B cell (primary cell): Measurements from ENCODE around the gene COG2. TPM values are rescaled to one million over a fixed set of nuclear protein-coding genes. Genes with fewer than 3 reads are reported as not detected.

Experiments used
- ATAC-seq: fragments of 200-7000 bp; cut with Tn5 transposase; one replicate; pipeline ENCODE4 v1.10.0; 2021; ENCODE audit warnings: low read depth, mild to moderate bottlenecking, moderate number of reproducible peaks, moderate library complexity
- CTCF ChIA-PET: fragments of 350-600 bp; sonication (Branson Sonifier 250); formaldehyde crosslinking; loops from one replicate; lab custom pipeline; 2021; ENCODE audit warnings: antibody characterized with exemption, inconsistent platforms; lab: Charles Lee
- POLR2A ChIA-PET: fragments of 350-600 bp; sonication (Branson Sonifier 250); formaldehyde crosslinking; loops from one replicate; lab custom pipeline; 2021; ENCODE audit warnings: antibody characterized with exemption; lab: Charles Lee
- DNase-seq: peaks from one replicate; pipeline ENCODE4 v3.0.0; 2013
- H2AFZ ChIP-seq: 2 replicates; pipeline ENCODE4 v1.6.1; 2012; ENCODE audit warnings: mild to moderate bottlenecking, low read depth, low read length; ENCODE audit not compliant: insufficient read depth, poor library complexity, severe bottlenecking
- H3K27ac ChIP-seq, 2 donors: 1 replicate in 1 of 2; 2 replicates in 1 of 2; pipeline ENCODE4 v1.5.1; 2012 to 2013; ENCODE audit warnings: low read length in 2 of 2, mild to moderate bottlenecking in 2 of 2, moderate library complexity in 1 of 2
- H3K27me3 ChIP-seq, 4 experiments: fragments of 200-600 bp in 1 of 4; sonication (generic) in 1 of 4; replicated peaks in 1 of 4; 1 replicate in 2 of 4; 2 replicates in 2 of 4; pipeline versions ENCODE4 v1.6.1 to v1.7.0; 2013 to 2016; ENCODE audit warnings: low read length in 3 of 4, mild to moderate bottlenecking in 2 of 4, mixed read lengths in 1 of 4, moderate library complexity in 1 of 4; ENCODE audit not compliant: insufficient read depth in 4 of 4, control insufficient read depth in 3 of 4; ENCODE audit errors: control extremely low read depth in 1 of 4
- H3K36me3 ChIP-seq, 2 experiments: replicated peaks in 1 of 2; 1 replicate in 1 of 2; 2 replicates in 1 of 2; pipeline versions ENCODE4 v1.6.1 to v1.7.1; 2013; ENCODE audit warnings: low read length in 1 of 2; ENCODE audit not compliant: insufficient read depth in 2 of 2, control insufficient read depth in 1 of 2; ENCODE audit errors: control extremely low read depth in 1 of 2, extremely low read depth in 1 of 2
- H3K4me1 ChIP-seq, 2 donors: fragments of 200-600 bp in 1 of 2; sonication (generic) in 1 of 2; 1 replicate in 1 of 2; 2 replicates in 1 of 2; pipeline versions ENCODE4 v1.5.1 to v1.6.1; 2013 to 2017; ENCODE audit warnings: low read length in 2 of 2; ENCODE audit not compliant: control insufficient read depth in 2 of 2, insufficient read depth in 2 of 2
- H3K4me2 ChIP-seq: replicated peaks from 2 replicates; pipeline ENCODE3; 2012; ENCODE audit warnings: mild to moderate bottlenecking, low read depth, low read length; ENCODE audit not compliant: poor library complexity, severe bottlenecking
- H3K4me3 ChIP-seq, 5 experiments: fragments of 200-600 bp in 1 of 5; sonication (generic) in 1 of 5; 1 replicate in 3 of 5; 2 replicates in 2 of 5; pipeline versions ENCODE4 v1.5.1 to v1.7.0; 2011 to 2016; ENCODE audit warnings: low read length in 4 of 5, mild to moderate bottlenecking in 4 of 5, low read depth in 2 of 5, control low read depth in 1 of 5, moderate library complexity in 1 of 5; ENCODE audit not compliant: insufficient read depth in 1 of 5; ENCODE audit errors: control extremely low read depth in 1 of 5, extremely low read depth in 1 of 5
- H3K79me2 ChIP-seq: fragments of 200-600 bp; sonication (generic); one replicate; pipeline ENCODE4 v1.6.0; 2016; ENCODE audit warnings: low read length; ENCODE audit not compliant: control insufficient read depth, insufficient read depth
- H3K9ac ChIP-seq: fragments of 200-600 bp; sonication (generic); 2 replicates; pipeline ENCODE4 v1.6.1; 2017; ENCODE audit warnings: mild to moderate bottlenecking, low read length, moderate library complexity
- H3K9me3 ChIP-seq, 3 donors: one replicate each; pipeline versions ENCODE4 v1.6.1 to v1.7.1; 2013; ENCODE audit warnings: low read length in 2 of 3; ENCODE audit not compliant: control insufficient read depth in 2 of 3, insufficient read depth in 1 of 3; ENCODE audit errors: control extremely low read depth in 1 of 3
- H4K20me1 ChIP-seq: 2 replicates; pipeline ENCODE4 v1.6.0; 2012; ENCODE audit warnings: mild to moderate bottlenecking, low read length; ENCODE audit not compliant: insufficient read depth, control insufficient read depth, poor library complexity, severe bottlenecking
- H3K27ac Mint-ChIP-seq: one replicate; pipeline ENCODE4 v1.8.0; 2021; ENCODE audit warnings: mixed read lengths
- H3K27me3 Mint-ChIP-seq: one replicate; pipeline ENCODE4 v1.8.0; 2021; ENCODE audit warnings: mixed read lengths
- H3K4me1 Mint-ChIP-seq: one replicate; pipeline ENCODE4 v1.8.0; 2021; ENCODE audit warnings: mixed read lengths
- H3K4me3 Mint-ChIP-seq: one replicate; pipeline ENCODE4 v1.8.0; 2021; ENCODE audit warnings: mixed read lengths
- H3K9me3 Mint-ChIP-seq: one replicate; pipeline ENCODE4 v1.8.0; 2022; ENCODE audit warnings: mixed read lengths; ENCODE audit not compliant: insufficient read depth
- EZH2 ChIP-seq: IDR thresholded peaks from 2 replicates; pipeline ENCODE4 v1.6.1; 2012; ENCODE audit warnings: borderline replicate concordance, low read depth, mild to moderate bottlenecking, moderate library complexity, low read length; ENCODE audit not compliant: insufficient read depth, poor library complexity, severe bottlenecking
- whole genome bisulfite sequencing: methylation state at CpG from one replicate; pipeline ENCODE4 v1.1.5; 2013; ENCODE audit warnings: missing lambda C conversion rate; ENCODE audit not compliant: insufficient coverage; 5-methylcytosine and 5-hydroxymethylcytosine counted together
- intact Hi-C: fragments of 100-400 bp; cut with micrococcal nuclease; formaldehyde crosslinking; loops from one replicate; pipeline ENCODE4 v1.10.0; 2022
- polyA plus RNA-seq: library from polyadenylated mRNA; depleted of rRNA; stranded (reverse); fragments of >200 nt; gene quantifications from 2 replicates; pipeline ENCODE4 v1.2.3, GENCODE V29; 2012
- total RNA-seq, 2 donors: library from RNA; stranded (reverse); fragments of 120-200 nt in 1 of 2; gene quantifications; 1 replicate in 1 of 2; 2 replicates in 1 of 2; pipeline versions ENCODE4 v1.2.3 to v1.2.4, GENCODE V29; 2013 to 2022
- TF ChIP-seq, protein P1 (sequence below): fragments of 200-600 bp; IDR thresholded peaks from one replicate; pipeline ENCODE4 v1.8.0; 2022; ENCODE audit warnings: antibody characterized with exemption, mild to moderate bottlenecking

Gene COG2
- total and polyA plus RNA-seq, 2 donors (not counting 1 experiment from before 2014, with no cell fraction given), result 17.0 to 42.5 TPM

DNA sequence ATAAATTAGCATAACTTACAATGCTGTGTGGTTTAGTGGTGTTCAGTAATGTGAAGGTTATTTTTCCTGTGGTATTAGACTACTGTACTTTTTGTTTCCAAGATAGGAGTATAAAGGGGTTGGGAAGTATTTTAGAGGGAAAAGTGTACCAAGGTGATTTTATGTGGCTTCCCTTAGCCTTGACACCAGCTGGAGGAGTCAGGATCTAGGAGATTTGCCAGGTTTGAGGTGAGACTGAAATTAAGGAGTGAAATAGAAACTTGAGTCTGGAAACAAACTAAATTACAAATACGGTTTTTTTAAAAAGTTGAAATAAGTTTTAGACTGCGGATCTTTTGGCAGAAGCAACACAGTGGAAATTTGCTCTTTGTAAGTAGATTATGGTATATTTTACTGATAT lies 32.3 kb downstream of the COG2 start:
- H3K36me3 ChIP-seq, result peaks cover 5 to 86% of the 10 kb centered on the region in 2 experiments
- intact Hi-C loops, result no loop called here
- Mint-ChIP-seq H3K9me3 (no peaks in the 10 kb centered on the region), H3K4me1 (no peaks in the 10 kb centered on the region), H3K27me3 (no peaks in the 10 kb centered on the region), H3K4me3 (no peak overlapping the region), H3K27ac (no peak overlapping the region)
- no peak for TF ChIP-seq EZH2
- TF ChIP-seq, protein P1, sequence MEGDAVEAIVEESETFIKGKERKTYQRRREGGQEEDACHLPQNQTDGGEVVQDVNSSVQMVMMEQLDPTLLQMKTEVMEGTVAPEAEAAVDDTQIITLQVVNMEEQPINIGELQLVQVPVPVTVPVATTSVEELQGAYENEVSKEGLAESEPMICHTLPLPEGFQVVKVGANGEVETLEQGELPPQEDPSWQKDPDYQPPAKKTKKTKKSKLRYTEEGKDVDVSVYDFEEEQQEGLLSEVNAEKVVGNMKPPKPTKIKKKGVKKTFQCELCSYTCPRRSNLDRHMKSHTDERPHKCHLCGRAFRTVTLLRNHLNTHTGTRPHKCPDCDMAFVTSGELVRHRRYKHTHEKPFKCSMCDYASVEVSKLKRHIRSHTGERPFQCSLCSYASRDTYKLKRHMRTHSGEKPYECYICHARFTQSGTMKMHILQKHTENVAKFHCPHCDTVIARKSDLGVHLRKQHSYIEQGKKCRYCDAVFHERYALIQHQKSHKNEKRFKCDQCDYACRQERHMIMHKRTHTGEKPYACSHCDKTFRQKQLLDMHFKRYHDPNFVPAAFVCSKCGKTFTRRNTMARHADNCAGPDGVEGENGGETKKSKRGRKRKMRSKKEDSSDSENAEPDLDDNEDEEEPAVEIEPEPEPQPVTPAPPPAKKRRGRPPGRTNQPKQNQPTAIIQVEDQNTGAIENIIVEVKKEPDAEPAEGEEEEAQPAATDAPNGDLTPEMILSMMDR, result no peak
- H3K9me3 ChIP-seq, result no peaks in the 10 kb centered on the region
- CTCF ChIA-PET, result no interaction called here
- no peaks in the 10 kb centered on the region for H4K20me1 ChIP-seq
- DNase-seq (no peak), ATAC-seq (no peak)
- H3K9ac ChIP-seq, result no peak overlapping the region
- H3K4me2 ChIP-seq, result no peak overlapping the region
- POLR2A ChIA-PET, result no interaction called here
- no peaks in the 10 kb centered on the region for H3K4me1 ChIP-seq
- no peak overlapping the region for H3K27ac ChIP-seq
- H3K27me3 ChIP-seq, result no peaks in the 10 kb centered on the region
- H3K4me3 ChIP-seq, result no peak overlapping the region
- no CpG with 5 or more reads among the region's 2 CpGs for WGBS
- no peaks in the 10 kb centered on the region for H3K79me2 ChIP-seq
- H2AFZ ChIP-seq, result no peak overlapping the region

DNA sequence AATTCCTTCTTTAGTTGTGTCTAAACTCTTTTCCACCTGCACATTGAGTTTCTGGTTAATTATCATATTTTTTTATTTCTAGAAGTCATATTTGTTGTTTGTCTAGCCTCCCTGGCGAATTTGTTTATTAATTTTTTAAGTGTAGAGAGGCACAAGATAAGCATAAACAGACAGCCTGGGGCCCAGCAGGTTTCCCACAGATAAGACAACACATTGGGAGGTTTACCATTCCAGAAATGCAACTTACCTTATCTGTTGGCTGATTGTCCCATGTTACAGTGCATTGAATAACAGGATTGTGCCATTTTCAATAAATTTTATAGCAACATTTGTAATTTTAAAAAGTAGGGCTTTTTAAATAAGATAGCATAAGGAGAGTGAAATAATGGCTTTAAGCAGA lies 34.9 kb downstream of the COG2 start:
- peaks cover 5 to 96% of the 10 kb centered on the region in 2 experiments for H3K36me3 ChIP-seq
- no peaks in the 10 kb centered on the region for H3K4me1 ChIP-seq
- H3K4me1 Mint-ChIP-seq, result no peaks in the 10 kb centered on the region
- no peak overlapping the region for H3K27ac Mint-ChIP-seq
- H3K27ac ChIP-seq, result no peak overlapping the region
- H3K4me3 ChIP-seq, result no peak overlapping the region
- no peaks in the 10 kb centered on the region for H3K9me3 ChIP-seq
- H4K20me1 ChIP-seq, result no peaks in the 10 kb centered on the region
- no peaks in the 10 kb centered on the region for H3K27me3 Mint-ChIP-seq
- intact Hi-C loops, result no loop called here
- no peak overlapping the region for H3K9ac ChIP-seq
- WGBS, result no CpG with 5 or more reads among the region's 1 CpG
- no peaks in the 10 kb centered on the region for H3K9me3 Mint-ChIP-seq
- H2AFZ ChIP-seq, result no peak overlapping the region
- CTCF ChIA-PET, result no interaction called here
- ATAC-seq, result no peak
- no peaks in the 10 kb centered on the region for H3K27me3 ChIP-seq
- H3K4me2 ChIP-seq, result no peak overlapping the region
- no peaks in the 10 kb centered on the region for H3K79me2 ChIP-seq
- no peak overlapping the region for H3K4me3 Mint-ChIP-seq
- POLR2A ChIA-PET, result no interaction called here
- DNase-seq, result no peak
- no peak for TF ChIP-seq EZH2
- TF ChIP-seq, protein P1, result no peak
